Smooth muscle cell (in vitro differentiated cells): ENCODE data around the gene SDC1. TPM values are rescaled to one million over a fixed set of nuclear protein-coding genes. Genes with fewer than 3 reads are reported as not detected.

Source experiments
- DNase-seq: peaks from one replicate; lab custom pipeline; 2025; ENCODE audit not compliant: unreplicated experiment; lab: John Stamatoyannopoulos, UW
- H2AFZ ChIP-seq: fragments of 200-600 bp; sonication (generic); 2 replicates; pipeline ENCODE4 v1.6.0; 2016; ENCODE audit warnings: antibody characterized with exemption, low read depth, mild to moderate bottlenecking
- H3F3A ChIP-seq: fragments of 200-600 bp; sonication (generic); 2 replicates; pipeline ENCODE4 v1.6.0; 2017; ENCODE audit warnings: antibody characterized with exemption, low read depth
- H3K27ac ChIP-seq: fragments of 200-600 bp; sonication (generic); 2 replicates; pipeline ENCODE4 v1.5.1; 2016; ENCODE audit warnings: low read depth, mild to moderate bottlenecking
- H3K27me3 ChIP-seq: fragments of 200-600 bp; sonication (generic); 2 replicates; pipeline ENCODE4 v1.6.1; 2016; ENCODE audit warnings: low read depth, mild to moderate bottlenecking
- H3K36me3 ChIP-seq: fragments of 200-600 bp; sonication (generic); 2 replicates; pipeline ENCODE4 v1.5.1; 2016; ENCODE audit warnings: low read depth
- H3K4me1 ChIP-seq: fragments of 200-600 bp; sonication (generic); 2 replicates; pipeline ENCODE4 v1.5.1; 2016; ENCODE audit warnings: low read depth
- H3K4me2 ChIP-seq: fragments of 200-600 bp; sonication (generic); 2 replicates; pipeline ENCODE4 v1.6.0; 2016; ENCODE audit warnings: mild to moderate bottlenecking
- H3K4me3 ChIP-seq: fragments of 200-600 bp; sonication (generic); 2 replicates; pipeline ENCODE4 v1.5.1; 2016; ENCODE audit warnings: mild to moderate bottlenecking
- H3K79me2 ChIP-seq: fragments of 200-600 bp; sonication (generic); 2 replicates; pipeline ENCODE4 v1.6.0; 2016; ENCODE audit warnings: low read depth, mild to moderate bottlenecking
- H3K9ac ChIP-seq: fragments of 200-600 bp; sonication (generic); 2 replicates; pipeline ENCODE4 v1.6.0; 2016; ENCODE audit warnings: low read depth
- H3K9me3 ChIP-seq: fragments of 200-600 bp; sonication (generic); replicated peaks from 2 replicates; pipeline ENCODE4 v1.5.1; 2016; ENCODE audit warnings: low read depth
- H4K20me1 ChIP-seq: fragments of 200-600 bp; sonication (generic); 2 replicates; pipeline ENCODE4 v1.6.0; 2016; ENCODE audit warnings: low read depth
- CTCF ChIP-seq: fragments of 200-600 bp; sonication (generic); IDR thresholded peaks from 2 replicates; pipeline ENCODE4 v1.5.1; 2017; ENCODE audit warnings: borderline replicate concordance, mild to moderate bottlenecking, antibody characterized with exemption; ENCODE audit not compliant: insufficient read depth, poor library complexity, severe bottlenecking
- WGBS: methylation state at CpG from one replicate; pipeline ENCODE4 v1.1.7; 2016; ENCODE audit warnings: low lambda C conversion rate; 5-methylcytosine and 5-hydroxymethylcytosine counted together
- polyA plus RNA-seq: library from polyadenylated mRNA; unstranded; fragments of >200 nt; fragmentation: Nextera tagmentation; extraction: Ambion mirVana; gene quantifications from 2 replicates; pipeline ENCODE4 v1.2.1, GENCODE V29; 2016
- total RNA-seq: library from RNA; depleted of rRNA; stranded (reverse); fragments of >200 nt; gene quantifications from 2 replicates; pipeline ENCODE4 v1.2.3, GENCODE V29; 2014

The SDC1 gene
- total and polyA plus RNA-seq, 2 experiments from 2014 or later: 61.0 to 88.1 TPM

GRCh38 chr2:20232837-20233207 lies 7.9 kb upstream of the SDC1 start:
- no peak overlapping the region for H3K4me3 ChIP-seq
- H3K36me3 ChIP-seq: no peaks in the 10 kb centered on the region
- peak overlapping the region; percentile 94 for H3K27ac ChIP-seq
- H3K27me3 ChIP-seq: no peaks in the 10 kb centered on the region
- no peak overlapping the region for H2AFZ ChIP-seq
- H3K4me1 ChIP-seq: no peaks in the 10 kb centered on the region
- no peaks in the 10 kb centered on the region for H4K20me1 ChIP-seq
- no peak for TF ChIP-seq CTCF
- WGBS: 54% methylated on average over 5 of the region's 5 CpGs
- H3K4me2 ChIP-seq: peak overlapping the region; percentile 30
- no peaks in the 10 kb centered on the region for H3F3A ChIP-seq
- no peak for DNase-seq
- H3K9ac ChIP-seq: peak overlapping the region; percentile 88
- H3K9me3 ChIP-seq: no peaks in the 10 kb centered on the region
- no peaks in the 10 kb centered on the region for H3K79me2 ChIP-seq

GRCh38 chr2:20231598-20232026 lies 6.7 kb upstream of the SDC1 start:
- 66% methylated on average over 6 of the region's 6 CpGs for WGBS
- Histone ChIP-seq H3K4me3 (no peak overlapping the region), H3K79me2 (no peaks in the 10 kb centered on the region), H3K27ac (peak overlapping the region; percentile 94), H3F3A (no peaks in the 10 kb centered on the region), H3K27me3 (no peaks in the 10 kb centered on the region), H3K9me3 (no peaks in the 10 kb centered on the region), H2AFZ (no peak overlapping the region), H3K4me1 (no peaks in the 10 kb centered on the region), H3K4me2 (no peak overlapping the region), H3K36me3 (no peaks in the 10 kb centered on the region), H3K9ac (no peak overlapping the region), H4K20me1 (no peaks in the 10 kb centered on the region)
- no peak for TF ChIP-seq CTCF
- no peak for DNase-seq

- H3K9me3 ChIP-seq: no peaks in the 10 kb centered on the region
- no peak overlapping the region for H3K4me2 ChIP-seq
- peak overlapping the region; percentile 94 for H3K27ac ChIP-seq
- H3K36me3 ChIP-seq: no peaks in the 10 kb centered on the region
- no peaks in the 10 kb centered on the region for H4K20me1 ChIP-seq
- 91% methylated on average over 6 of the region's 6 CpGs for WGBS
- H3F3A ChIP-seq: no peaks in the 10 kb centered on the region
- no peak overlapping the region for H2AFZ ChIP-seq
- TF ChIP-seq CTCF: no peak
- H3K9ac ChIP-seq: no peak overlapping the region
- DNase-seq: no peak
- no peaks in the 10 kb centered on the region for H3K79me2 ChIP-seq
- H3K27me3 ChIP-seq: no peaks in the 10 kb centered on the region
- no peak overlapping the region for H3K4me3 ChIP-seq
- no peaks in the 10 kb centered on the region for H3K4me1 ChIP-seq
Measured at GRCh38 chr2:20231159-20231558, 6.2 kb upstream of the SDC1 start.

- no peaks in the 10 kb centered on the region for H4K20me1 ChIP-seq
- no peaks in the 10 kb centered on the region for H3K9me3 ChIP-seq
- no peaks in the 10 kb centered on the region for H3K27me3 ChIP-seq
- H3K9ac ChIP-seq: no peak overlapping the region
- H3F3A ChIP-seq: no peaks in the 10 kb centered on the region
- H3K4me1 ChIP-seq: peaks cover 3% of the 10 kb centered on the region
- no peaks in the 10 kb centered on the region for H3K79me2 ChIP-seq
- no peak overlapping the region for H2AFZ ChIP-seq
- DNase-seq: no peak
- H3K4me2 ChIP-seq: no peak overlapping the region
- no peak overlapping the region for H3K4me3 ChIP-seq
- WGBS: 96% methylated on average over 4 of the region's 4 CpGs
- no peaks in the 10 kb centered on the region for H3K36me3 ChIP-seq
- H3K27ac ChIP-seq: no peak overlapping the region
- TF ChIP-seq CTCF: no peak
Measured at GRCh38 chr2:20230114-20230425, 5.1 kb upstream of the SDC1 start.
